Lung (tissue), 12 donors: Measurements from ENCODE around the gene AIRE. TPM values are rescaled to one million over a fixed set of nuclear protein-coding genes. Genes with fewer than 3 reads are reported as not detected.
"Not testable (repeated sequence)": the region's sequence is repeated elsewhere in the genome, so short reads cannot be mapped to it uniquely, and the experiment has no call there.

Experiments
- ATAC-seq: fragments of 200-7000 bp; cut with Tn5 transposase; one replicate; pipeline ENCODE4 v1.9.1; 2020; ENCODE audit warnings: moderate number of reproducible peaks; ENCODE audit not compliant: insufficient read depth, low FRiP score
- DNase-seq, 3 donors: peaks; one replicate each; pipeline ENCODE4 v3.0.0-alpha.2; 2013 to 2017
- H3K27ac ChIP-seq, 2 donors: one replicate each; pipeline ENCODE4 v1.5.1; 2013; ENCODE audit warnings: mild to moderate bottlenecking in 2 of 2, moderate library complexity in 2 of 2, control low read depth in 1 of 2, inconsistent platforms in 1 of 2, low read depth in 1 of 2, low read length in 1 of 2
- H3K27me3 ChIP-seq, 3 donors: one replicate each; pipeline ENCODE4 v1.5.1; 2013; ENCODE audit warnings: low read length in 2 of 3; ENCODE audit not compliant: control insufficient read depth in 3 of 3, insufficient read depth in 3 of 3
- H3K36me3 ChIP-seq, 4 donors: one replicate each; pipeline ENCODE4 v1.5.1; 2013; ENCODE audit warnings: low read length in 4 of 4, mild to moderate bottlenecking in 1 of 4, moderate library complexity in 1 of 4; ENCODE audit not compliant: control insufficient read depth in 4 of 4, insufficient read depth in 4 of 4
- H3K4me1 ChIP-seq, 5 donors: one replicate each; pipeline ENCODE4 v1.5.1; 2013; ENCODE audit warnings: low read length in 5 of 5, mild to moderate bottlenecking in 2 of 5, moderate library complexity in 1 of 5; ENCODE audit not compliant: control insufficient read depth in 5 of 5, insufficient read depth in 5 of 5
- H3K4me3 ChIP-seq: one replicate; pipeline ENCODE4 v1.5.1; 2013; ENCODE audit warnings: mild to moderate bottlenecking, control low read depth, moderate library complexity
- H3K9ac ChIP-seq, 2 donors: one replicate each; pipeline ENCODE4 v1.5.1; 2013; ENCODE audit warnings: low read length in 2 of 2, control low read depth in 1 of 2; ENCODE audit not compliant: insufficient read depth in 1 of 2
- H3K9me3 ChIP-seq, 4 donors: one replicate each; pipeline ENCODE4 v1.5.1; 2013; ENCODE audit warnings: low read length in 3 of 4, mild to moderate bottlenecking in 1 of 4, moderate library complexity in 1 of 4; ENCODE audit not compliant: control insufficient read depth in 4 of 4, insufficient read depth in 3 of 4
- WGBS, 2 donors: extraction: QIAGEN DNeasy Blood & Tissue Kit; methylation state at CpG; one replicate each; pipeline ENCODE4 v1.1.7; 2013; 5-methylcytosine and 5-hydroxymethylcytosine counted together
- polyA plus RNA-seq, 2 donors: library from polyadenylated mRNA; stranded (reverse); fragments of 200-250 nt; gene quantifications; one replicate each; pipeline ENCODE4 v1.2.1, GENCODE V29; 2013
- total RNA-seq, 2 donors: library from RNA; depleted of rRNA in 1 of 2; stranded (reverse); fragments of >200 nt in 1 of 2; gene quantifications; one replicate each; pipeline ENCODE4 v1.2.1, GENCODE V29; 2014 to 2021
- TF ChIP-seq, protein P1 (sequence below): IDR thresholded peaks from 2 replicates; pipeline ENCODE4 v1.5.1; 2012; ENCODE audit warnings: mild to moderate bottlenecking; ENCODE audit errors: control extremely low read depth, extremely low read depth
- donor health status: control.
- donor health status: control.
- donor health status: Bipolar disorder and iron deficiency.
- donor health status: healthy.
- donor health status: DM: yes; HTN: yes; CAD: no.

AIRE gene
- total and polyA plus RNA-seq, 4 donors: 0.37 TPM; not detected in 3

- no peak overlapping the region for H3K4me3 ChIP-seq
- ATAC-seq: no peak
- TF ChIP-seq, protein P1, sequence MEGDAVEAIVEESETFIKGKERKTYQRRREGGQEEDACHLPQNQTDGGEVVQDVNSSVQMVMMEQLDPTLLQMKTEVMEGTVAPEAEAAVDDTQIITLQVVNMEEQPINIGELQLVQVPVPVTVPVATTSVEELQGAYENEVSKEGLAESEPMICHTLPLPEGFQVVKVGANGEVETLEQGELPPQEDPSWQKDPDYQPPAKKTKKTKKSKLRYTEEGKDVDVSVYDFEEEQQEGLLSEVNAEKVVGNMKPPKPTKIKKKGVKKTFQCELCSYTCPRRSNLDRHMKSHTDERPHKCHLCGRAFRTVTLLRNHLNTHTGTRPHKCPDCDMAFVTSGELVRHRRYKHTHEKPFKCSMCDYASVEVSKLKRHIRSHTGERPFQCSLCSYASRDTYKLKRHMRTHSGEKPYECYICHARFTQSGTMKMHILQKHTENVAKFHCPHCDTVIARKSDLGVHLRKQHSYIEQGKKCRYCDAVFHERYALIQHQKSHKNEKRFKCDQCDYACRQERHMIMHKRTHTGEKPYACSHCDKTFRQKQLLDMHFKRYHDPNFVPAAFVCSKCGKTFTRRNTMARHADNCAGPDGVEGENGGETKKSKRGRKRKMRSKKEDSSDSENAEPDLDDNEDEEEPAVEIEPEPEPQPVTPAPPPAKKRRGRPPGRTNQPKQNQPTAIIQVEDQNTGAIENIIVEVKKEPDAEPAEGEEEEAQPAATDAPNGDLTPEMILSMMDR: no peak
These were observed 16.3 kb downstream of the AIRE start for GRCh38 chr21:44301961-44302406.

GRCh38 chr21:44302573-44303401 lies 17.1 kb downstream of the AIRE start:
- not testable (repeated sequence) for H3K27me3 ChIP-seq, H3K9ac ChIP-seq, H3K36me3 ChIP-seq, DNase-seq, H3K4me3 ChIP-seq, H3K9me3 ChIP-seq, ATAC-seq
- Histone ChIP-seq H3K4me1 (peaks cover 0 to 42% (median 36%) of the 10 kb centered on the region in 5 donors), H3K27ac (peak overlapping the region in 1 of 2 donors; percentile 20)
- 76 to 77% methylated on average over 23 of the region's 23 CpGs for WGBS, 2 donors

More at GRCh38 chr21:44301961-44302406, 16.3 kb downstream of the AIRE start:
- H3K4me1 ChIP-seq: peaks cover 0 to 39% (median 34%) of the 10 kb centered on the region in 5 donors
- no peaks in the 10 kb centered on the region for H3K9me3 ChIP-seq
- peak overlapping the region in 1 of 2 donors; percentile 20 for H3K27ac ChIP-seq
- no peaks in the 10 kb centered on the region for H3K27me3 ChIP-seq
- DNase-seq: no peak
- no peak overlapping the region for H3K9ac ChIP-seq
- peaks cover 0 to 1% (median 0%) of the 10 kb centered on the region in 4 donors for H3K36me3 ChIP-seq
- 75% methylated on average over 9 of the region's 9 CpGs for WGBS, 2 donors

DNA sequence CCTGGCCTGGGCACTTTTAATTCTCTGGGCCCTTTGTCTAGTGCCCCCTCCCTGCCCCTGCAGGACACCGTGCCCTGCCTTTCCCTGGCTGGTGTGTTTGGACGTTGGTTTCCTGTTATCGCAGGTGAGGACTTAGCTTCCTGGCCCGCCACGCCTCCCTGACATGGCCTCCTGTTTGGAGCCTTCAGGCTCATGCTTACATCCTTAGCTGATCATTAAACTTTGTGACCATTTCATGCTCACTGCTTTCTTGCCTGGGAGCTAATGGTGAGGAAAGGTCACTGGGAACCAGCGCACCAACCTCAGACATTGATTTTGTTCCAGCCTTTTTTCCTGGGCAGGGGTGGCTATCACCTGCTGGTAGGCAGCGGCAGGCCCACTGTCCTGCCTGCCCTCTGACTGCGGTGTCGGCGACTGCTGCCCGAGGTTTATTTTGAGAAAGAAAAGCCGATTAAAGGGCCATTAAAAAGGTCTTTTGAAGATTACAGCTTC lies 17.9 kb downstream of the AIRE start:
- H3K9ac ChIP-seq: no peak overlapping the region
- H3K27ac ChIP-seq: no peak overlapping the region
- no peaks in the 10 kb centered on the region for H3K9me3 ChIP-seq
- ATAC-seq (no peak), DNase-seq (no peak)
- H3K36me3 ChIP-seq: peaks cover 0 to 10% (median 0%) of the 10 kb centered on the region in 4 donors
- H3K4me3 ChIP-seq: no peak overlapping the region
- no peaks in the 10 kb centered on the region for H3K27me3 ChIP-seq
- WGBS, 2 donors: 69 to 78% methylated on average over 12 of the region's 12 CpGs
- TF ChIP-seq, protein P1: no peak
- H3K4me1 ChIP-seq: peaks cover 0 to 42% (median 36%) of the 10 kb centered on the region in 5 donors

DNA sequence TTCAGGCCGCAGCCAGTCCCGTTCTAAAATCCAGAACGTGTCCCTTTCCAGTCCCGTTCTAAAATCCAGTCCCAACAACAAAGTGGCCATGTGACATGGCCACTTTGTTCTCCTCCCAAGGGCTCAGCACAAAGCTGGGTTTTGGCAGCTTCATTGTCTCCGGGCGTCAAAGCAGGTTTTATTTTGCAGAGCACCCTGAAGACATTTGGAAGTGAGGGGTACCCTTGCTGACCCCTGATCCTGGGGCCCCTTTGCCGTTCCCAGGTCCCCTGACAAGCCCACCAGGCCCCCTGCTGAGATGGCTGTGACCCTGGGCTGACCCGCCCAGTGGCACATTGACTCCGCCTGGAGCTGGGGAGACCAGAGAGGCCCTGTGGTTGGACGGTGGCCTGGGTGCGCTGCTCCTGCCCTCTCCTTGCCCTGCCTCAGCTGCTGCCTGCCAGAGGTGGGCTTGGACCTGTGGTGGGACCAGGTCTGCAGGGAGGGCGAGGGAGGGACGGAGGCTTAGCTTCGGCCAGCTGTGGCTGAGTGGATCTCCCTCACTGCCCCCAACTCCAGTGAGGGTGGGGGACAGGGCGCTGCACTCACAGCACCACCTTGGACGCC lies 18.4 kb downstream of the AIRE start:
- Histone ChIP-seq H3K9me3 (no peaks in the 10 kb centered on the region), H3K27me3 (no peaks in the 10 kb centered on the region), H3K36me3 (peaks cover 0 to 10% (median 0%) of the 10 kb centered on the region in 4 donors), H3K9ac (no peak overlapping the region), H3K4me1 (peaks cover 0 to 40% (median 36%) of the 10 kb centered on the region in 5 donors), H3K4me3 (no peak overlapping the region), H3K27ac (peak overlapping the region in 1 of 2 donors; percentile 4)
- DNase-seq (no peak), ATAC-seq (no peak)
- 84 to 88% methylated on average over 16 of the region's 16 CpGs for WGBS, 2 donors
- TF ChIP-seq, protein P1: no peak
